Measurements from ENCODE around the gene LAMA3.

GRCh38 chr18:23725351-23725750 lies 36.1 kb downstream of the LAMA3 start:
- TF ChIP-seq, protein P1, sequence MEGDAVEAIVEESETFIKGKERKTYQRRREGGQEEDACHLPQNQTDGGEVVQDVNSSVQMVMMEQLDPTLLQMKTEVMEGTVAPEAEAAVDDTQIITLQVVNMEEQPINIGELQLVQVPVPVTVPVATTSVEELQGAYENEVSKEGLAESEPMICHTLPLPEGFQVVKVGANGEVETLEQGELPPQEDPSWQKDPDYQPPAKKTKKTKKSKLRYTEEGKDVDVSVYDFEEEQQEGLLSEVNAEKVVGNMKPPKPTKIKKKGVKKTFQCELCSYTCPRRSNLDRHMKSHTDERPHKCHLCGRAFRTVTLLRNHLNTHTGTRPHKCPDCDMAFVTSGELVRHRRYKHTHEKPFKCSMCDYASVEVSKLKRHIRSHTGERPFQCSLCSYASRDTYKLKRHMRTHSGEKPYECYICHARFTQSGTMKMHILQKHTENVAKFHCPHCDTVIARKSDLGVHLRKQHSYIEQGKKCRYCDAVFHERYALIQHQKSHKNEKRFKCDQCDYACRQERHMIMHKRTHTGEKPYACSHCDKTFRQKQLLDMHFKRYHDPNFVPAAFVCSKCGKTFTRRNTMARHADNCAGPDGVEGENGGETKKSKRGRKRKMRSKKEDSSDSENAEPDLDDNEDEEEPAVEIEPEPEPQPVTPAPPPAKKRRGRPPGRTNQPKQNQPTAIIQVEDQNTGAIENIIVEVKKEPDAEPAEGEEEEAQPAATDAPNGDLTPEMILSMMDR (IDR thresholded peaks at IDR 0.05): no peak
- TF ChIP-seq POLR2A (IDR thresholded peaks at IDR 0.05): no peak
